ENCODE measurements around the gene ZBTB49.

DNA sequence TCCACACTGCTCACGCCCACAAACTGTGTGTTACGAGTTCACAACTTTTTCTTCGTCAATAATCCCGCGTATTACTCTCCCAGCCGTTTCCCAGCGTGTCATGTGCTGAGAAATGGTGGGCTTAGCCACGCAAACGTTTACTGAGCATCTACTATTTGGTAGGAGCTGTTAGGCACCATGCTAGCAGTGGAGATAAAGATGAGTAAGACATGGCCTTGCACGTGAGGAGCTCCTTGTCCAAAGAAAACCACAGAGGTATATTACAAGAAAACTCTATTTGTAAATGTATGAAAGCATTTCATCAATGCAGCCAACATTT is 41.2 kb upstream of the ZBTB49 start:
- TF ChIP-seq, protein P1, sequence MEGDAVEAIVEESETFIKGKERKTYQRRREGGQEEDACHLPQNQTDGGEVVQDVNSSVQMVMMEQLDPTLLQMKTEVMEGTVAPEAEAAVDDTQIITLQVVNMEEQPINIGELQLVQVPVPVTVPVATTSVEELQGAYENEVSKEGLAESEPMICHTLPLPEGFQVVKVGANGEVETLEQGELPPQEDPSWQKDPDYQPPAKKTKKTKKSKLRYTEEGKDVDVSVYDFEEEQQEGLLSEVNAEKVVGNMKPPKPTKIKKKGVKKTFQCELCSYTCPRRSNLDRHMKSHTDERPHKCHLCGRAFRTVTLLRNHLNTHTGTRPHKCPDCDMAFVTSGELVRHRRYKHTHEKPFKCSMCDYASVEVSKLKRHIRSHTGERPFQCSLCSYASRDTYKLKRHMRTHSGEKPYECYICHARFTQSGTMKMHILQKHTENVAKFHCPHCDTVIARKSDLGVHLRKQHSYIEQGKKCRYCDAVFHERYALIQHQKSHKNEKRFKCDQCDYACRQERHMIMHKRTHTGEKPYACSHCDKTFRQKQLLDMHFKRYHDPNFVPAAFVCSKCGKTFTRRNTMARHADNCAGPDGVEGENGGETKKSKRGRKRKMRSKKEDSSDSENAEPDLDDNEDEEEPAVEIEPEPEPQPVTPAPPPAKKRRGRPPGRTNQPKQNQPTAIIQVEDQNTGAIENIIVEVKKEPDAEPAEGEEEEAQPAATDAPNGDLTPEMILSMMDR (conservative IDR thresholded peaks at IDR 0.05; ENCODE audit: low read depth, low read length) = no peak
- TF ChIP-seq EZH2 (IDR thresholded peaks at IDR 0.05; ENCODE audit: borderline replicate concordance, low read depth, low read length, poor library complexity, severe bottlenecking) = no peak
